Measurements from ENCODE around the gene BMI1. TPM values are rescaled to one million over a fixed set of nuclear protein-coding genes. Genes with fewer than 3 reads are reported as not detected.
A peak's percentile ranks its signal among the peaks of the same experiment; 100 is the strongest.

BMI1 gene
- total RNA-seq, 2 donors from 2014 or later, result 61.4 to 81.1 TPM

DNA sequence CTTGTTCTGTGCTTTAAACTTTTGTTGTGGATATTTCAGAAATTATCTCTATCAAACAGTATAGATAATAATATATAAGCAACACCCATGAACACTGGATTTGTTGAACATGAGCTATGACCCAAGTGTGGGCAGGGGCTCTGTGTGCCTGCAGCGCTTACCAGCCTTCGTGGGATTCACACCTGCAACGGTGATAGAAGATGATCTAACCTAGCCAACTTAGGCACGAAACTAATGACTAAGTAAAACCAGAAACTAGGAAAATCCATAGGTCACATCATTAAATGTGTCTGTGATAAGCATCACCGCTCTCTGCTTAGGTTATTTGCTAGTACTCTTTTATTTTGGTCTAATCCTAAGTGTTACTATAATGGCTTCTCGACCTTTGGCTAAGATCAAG, 42.4 kb downstream of the BMI1 start:
- peaks cover 4% of the 10 kb centered on the region for H3K27me3 Mint-ChIP-seq
- no peak overlapping the region for H3K4me3 Mint-ChIP-seq

GRCh38 chr10:22364407-22365140, 43.7 kb downstream of the BMI1 start:
- H3K9me3 Mint-ChIP-seq, result no peaks in the 10 kb centered on the region
- peaks cover 4% of the 10 kb centered on the region for H3K4me1 Mint-ChIP-seq
- no peaks in the 10 kb centered on the region for H3K36me3 Mint-ChIP-seq (ENCODE audit: low read depth)
- H3K27me3 Mint-ChIP-seq, result peaks cover 4% of the 10 kb centered on the region
- no peak overlapping the region for H3K27ac Mint-ChIP-seq
- H3K4me3 Mint-ChIP-seq, result no peak overlapping the region
- no peak for ATAC-seq (replicated peaks)

More for the DNA sequence above, 42.4 kb downstream of the BMI1 start:
- H3K9me3 Mint-ChIP-seq, result no peaks in the 10 kb centered on the region
- peak; percentile 56 for ATAC-seq (replicated peaks)
- peaks cover 4% of the 10 kb centered on the region for H3K4me1 Mint-ChIP-seq
- no peak overlapping the region for H3K27ac Mint-ChIP-seq
- no peaks in the 10 kb centered on the region for H3K36me3 Mint-ChIP-seq (ENCODE audit: low read depth)

- Mint-ChIP-seq H3K4me3 (no peak overlapping the region), H3K4me1 (peaks cover 4% of the 10 kb centered on the region), H3K27me3 (no peaks in the 10 kb centered on the region), H3K9me3 (no peaks in the 10 kb centered on the region), H3K36me3 (ENCODE audit: low read depth) (no peaks in the 10 kb centered on the region), H3K27ac (no peak overlapping the region)
- no peak for ATAC-seq (replicated peaks)
Observed at GRCh38 chr10:22365233-22365632, 44.3 kb downstream of the BMI1 start.

- ATAC-seq (replicated peaks), result no peak
- Mint-ChIP-seq H3K4me1 (peaks cover 4% of the 10 kb centered on the region), H3K4me3 (no peak overlapping the region), H3K9me3 (no peaks in the 10 kb centered on the region), H3K27me3 (no peaks in the 10 kb centered on the region), H3K36me3 (ENCODE audit: low read depth) (no peaks in the 10 kb centered on the region), H3K27ac (no peak overlapping the region)
Observed at GRCh38 chr10:22365644-22366434, 44.9 kb downstream of the BMI1 start.

- no peak for ATAC-seq (replicated peaks)
- Mint-ChIP-seq H3K4me3 (no peak overlapping the region), H3K27ac (no peak overlapping the region), H3K4me1 (peaks cover 4% of the 10 kb centered on the region), H3K36me3 (ENCODE audit: low read depth) (no peaks in the 10 kb centered on the region), H3K27me3 (no peaks in the 10 kb centered on the region), H3K9me3 (no peaks in the 10 kb centered on the region)
Observed at GRCh38 chr10:22366435-22366703, 45.5 kb downstream of the BMI1 start.

DNA sequence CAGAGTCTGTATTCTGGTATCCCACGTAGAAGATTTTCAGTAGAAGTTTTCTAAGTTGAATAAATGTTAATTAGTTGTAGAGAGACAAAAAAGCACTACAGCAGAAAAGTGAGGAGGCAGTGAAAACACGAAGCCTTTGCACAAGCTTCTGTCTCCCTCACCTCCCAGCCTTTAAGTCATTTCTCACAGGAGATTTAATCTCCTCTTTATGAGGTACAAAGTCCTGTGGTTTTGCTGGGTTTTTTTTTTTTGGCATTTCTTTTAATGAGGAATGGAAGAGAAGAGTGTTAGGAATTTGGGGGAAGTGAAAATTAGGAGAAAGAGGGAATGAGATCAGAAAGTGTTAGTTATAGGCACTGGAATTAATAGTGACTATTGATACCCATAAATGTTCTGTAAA, 45.9 kb downstream of the BMI1 start:
- H3K4me1 Mint-ChIP-seq, result peaks cover 4% of the 10 kb centered on the region
- H3K4me3 Mint-ChIP-seq, result no peak overlapping the region
- no peaks in the 10 kb centered on the region for H3K9me3 Mint-ChIP-seq
- H3K27ac Mint-ChIP-seq, result peak overlapping the region; percentile 55
- H3K27me3 Mint-ChIP-seq, result no peaks in the 10 kb centered on the region
- no peaks in the 10 kb centered on the region for H3K36me3 Mint-ChIP-seq (ENCODE audit: low read depth)
- ATAC-seq (replicated peaks), result no peak

DNA sequence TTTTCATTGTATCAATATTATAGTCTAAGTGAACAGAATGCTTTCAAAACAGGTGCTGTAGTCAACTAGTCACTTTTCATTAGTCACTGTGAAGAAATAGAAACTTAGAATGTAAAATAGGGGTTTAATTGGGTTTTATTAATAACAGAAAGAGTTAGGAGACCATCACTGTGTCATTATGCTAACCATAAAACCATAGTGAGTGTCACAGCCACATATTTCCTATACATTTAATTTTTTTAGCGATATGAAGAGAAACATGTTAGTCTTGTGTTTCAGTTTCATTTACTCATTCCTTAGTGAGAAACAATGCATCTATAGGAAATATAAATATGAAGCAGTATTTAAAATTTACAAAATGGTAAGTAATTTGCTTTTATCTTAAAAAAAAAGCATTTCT, 46.6 kb downstream of the BMI1 start:
- Mint-ChIP-seq H3K36me3 (ENCODE audit: low read depth) (no peaks in the 10 kb centered on the region), H3K27ac (peak overlapping the region; percentile 68), H3K27me3 (no peaks in the 10 kb centered on the region), H3K9me3 (no peaks in the 10 kb centered on the region), H3K4me3 (no peak overlapping the region), H3K4me1 (peaks cover 4% of the 10 kb centered on the region)
- ATAC-seq (replicated peaks), result peak; percentile 75

- Mint-ChIP-seq H3K27me3 (no peaks in the 10 kb centered on the region), H3K4me1 (peaks cover 4% of the 10 kb centered on the region), H3K4me3 (no peak overlapping the region), H3K36me3 (ENCODE audit: low read depth) (no peaks in the 10 kb centered on the region), H3K9me3 (no peaks in the 10 kb centered on the region), H3K27ac (no peak overlapping the region)
- no peak for ATAC-seq (replicated peaks)
Observed at GRCh38 chr10:22368402-22368801, 47.5 kb downstream of the BMI1 start.

DNA sequence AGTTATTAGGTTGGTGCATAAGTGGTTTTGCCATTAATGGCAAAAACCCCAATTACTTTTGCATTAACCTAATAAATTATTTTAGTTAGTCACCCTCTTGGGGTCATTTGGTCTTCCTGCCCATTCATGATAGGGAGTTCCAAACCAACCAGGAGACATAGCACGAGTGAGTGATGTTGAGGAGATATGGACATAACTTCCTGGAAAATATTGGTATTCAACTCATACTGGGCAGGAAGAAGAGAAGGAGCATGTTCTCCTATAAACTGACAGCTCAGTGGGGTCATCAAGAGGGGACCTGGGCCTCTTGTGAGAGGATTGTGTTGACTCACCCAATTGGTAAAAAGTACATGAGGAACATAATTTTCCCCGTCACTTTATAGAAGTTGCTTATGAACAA, 48.1 kb downstream of the BMI1 start:
- Mint-ChIP-seq H3K9me3 (no peaks in the 10 kb centered on the region), H3K27me3 (no peaks in the 10 kb centered on the region), H3K4me3 (no peak overlapping the region), H3K36me3 (ENCODE audit: low read depth) (no peaks in the 10 kb centered on the region), H3K4me1 (peaks cover 4% of the 10 kb centered on the region), H3K27ac (no peak overlapping the region)
- ATAC-seq (replicated peaks), result no peak

DNA sequence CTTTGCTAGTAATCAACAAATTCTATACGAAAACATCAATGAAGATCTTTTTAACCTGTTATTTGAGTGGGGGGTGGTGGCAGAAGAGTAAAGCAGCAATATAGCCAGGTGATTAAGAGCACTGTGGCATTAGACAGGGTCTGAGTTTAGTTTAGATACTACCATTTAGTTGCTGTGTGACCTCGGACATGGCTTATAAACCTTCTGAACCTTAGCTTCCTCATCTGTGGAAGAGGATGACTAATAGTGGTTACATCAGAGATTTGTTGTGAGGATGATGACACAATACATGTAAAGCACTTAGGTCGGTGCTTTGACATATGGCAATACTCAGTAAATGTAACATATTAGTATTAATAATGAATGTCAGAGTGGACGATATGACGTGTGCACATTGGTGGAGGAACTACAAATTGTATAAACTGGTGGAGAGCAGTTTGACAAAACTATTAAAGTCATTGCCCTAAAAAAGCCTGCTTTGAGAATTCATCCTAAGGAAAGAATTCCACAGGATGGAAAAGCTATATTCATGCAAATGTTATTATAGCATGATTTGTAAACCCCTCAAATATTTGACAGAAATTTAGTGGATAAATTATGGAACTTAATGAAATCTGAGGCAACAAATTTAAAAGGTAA, 48.7 kb downstream of the BMI1 start:
- Mint-ChIP-seq H3K9me3 (no peaks in the 10 kb centered on the region), H3K27me3 (no peaks in the 10 kb centered on the region), H3K4me3 (no peak overlapping the region), H3K4me1 (peaks cover 4% of the 10 kb centered on the region), H3K27ac (no peak overlapping the region), H3K36me3 (ENCODE audit: low read depth) (no peaks in the 10 kb centered on the region)
- ATAC-seq (replicated peaks), result peak; percentile 80

DNA sequence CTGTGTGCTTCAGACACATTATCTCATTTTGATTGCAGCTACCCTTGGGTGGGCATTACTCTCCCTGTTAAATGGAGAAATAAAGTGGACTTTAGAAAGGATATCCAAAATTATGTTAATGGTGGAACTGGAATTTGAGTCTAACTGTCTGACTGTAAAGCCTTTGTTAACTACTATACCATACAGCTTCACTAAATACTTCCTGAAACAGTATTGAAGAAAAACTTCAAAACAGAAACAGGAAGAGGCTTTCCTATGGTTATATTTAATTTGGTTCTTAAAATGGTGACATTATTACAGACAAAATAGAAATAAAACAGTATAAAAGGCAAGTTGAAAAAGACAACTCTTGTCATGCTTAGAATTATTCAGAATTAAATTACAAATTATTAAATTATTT, 49.4 kb downstream of the BMI1 start:
- Mint-ChIP-seq H3K36me3 (ENCODE audit: low read depth) (no peaks in the 10 kb centered on the region), H3K27ac (no peak overlapping the region), H3K27me3 (peaks cover 3% of the 10 kb centered on the region), H3K9me3 (no peaks in the 10 kb centered on the region), H3K4me3 (no peak overlapping the region), H3K4me1 (peaks cover 4% of the 10 kb centered on the region)
- no peak for ATAC-seq (replicated peaks)

GRCh38 chr10:22372298-22372697, 51.4 kb downstream of the BMI1 start:
- no peak overlapping the region for H3K4me3 Mint-ChIP-seq
- H3K27ac Mint-ChIP-seq, result no peak overlapping the region
- H3K36me3 Mint-ChIP-seq (ENCODE audit: low read depth), result no peaks in the 10 kb centered on the region
- no peaks in the 10 kb centered on the region for H3K9me3 Mint-ChIP-seq
- H3K27me3 Mint-ChIP-seq, result peaks cover 3% of the 10 kb centered on the region
- peaks cover 4% of the 10 kb centered on the region for H3K4me1 Mint-ChIP-seq
- ATAC-seq (replicated peaks), result no peak

DNA sequence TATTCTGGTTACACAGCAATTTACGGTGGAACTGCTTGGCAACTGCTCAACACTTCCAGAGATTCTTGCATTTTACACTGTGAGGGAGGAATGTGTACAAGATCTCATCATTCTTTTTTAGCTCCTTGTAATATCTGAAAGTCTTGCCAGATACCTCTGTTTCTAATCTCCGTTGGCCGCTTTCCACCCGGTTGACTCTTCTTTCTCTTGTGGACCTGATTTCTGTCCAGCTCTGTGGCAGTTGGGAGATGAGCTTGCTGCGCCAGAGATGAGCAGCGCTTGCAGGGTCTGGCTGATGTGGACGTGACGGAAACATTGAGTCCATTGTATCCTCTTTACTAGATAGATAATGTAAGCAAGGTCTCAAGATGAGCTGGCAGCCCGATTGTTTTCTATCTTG, 52.0 kb downstream of the BMI1 start:
- H3K27ac Mint-ChIP-seq, result no peak overlapping the region
- no peaks in the 10 kb centered on the region for H3K9me3 Mint-ChIP-seq
- H3K27me3 Mint-ChIP-seq, result peaks cover 3% of the 10 kb centered on the region
- peaks cover under 1% of the 10 kb centered on the region for H3K4me1 Mint-ChIP-seq
- ATAC-seq (replicated peaks), result no peak
- H3K4me3 Mint-ChIP-seq, result no peak overlapping the region
- H3K36me3 Mint-ChIP-seq (ENCODE audit: low read depth), result no peaks in the 10 kb centered on the region

DNA sequence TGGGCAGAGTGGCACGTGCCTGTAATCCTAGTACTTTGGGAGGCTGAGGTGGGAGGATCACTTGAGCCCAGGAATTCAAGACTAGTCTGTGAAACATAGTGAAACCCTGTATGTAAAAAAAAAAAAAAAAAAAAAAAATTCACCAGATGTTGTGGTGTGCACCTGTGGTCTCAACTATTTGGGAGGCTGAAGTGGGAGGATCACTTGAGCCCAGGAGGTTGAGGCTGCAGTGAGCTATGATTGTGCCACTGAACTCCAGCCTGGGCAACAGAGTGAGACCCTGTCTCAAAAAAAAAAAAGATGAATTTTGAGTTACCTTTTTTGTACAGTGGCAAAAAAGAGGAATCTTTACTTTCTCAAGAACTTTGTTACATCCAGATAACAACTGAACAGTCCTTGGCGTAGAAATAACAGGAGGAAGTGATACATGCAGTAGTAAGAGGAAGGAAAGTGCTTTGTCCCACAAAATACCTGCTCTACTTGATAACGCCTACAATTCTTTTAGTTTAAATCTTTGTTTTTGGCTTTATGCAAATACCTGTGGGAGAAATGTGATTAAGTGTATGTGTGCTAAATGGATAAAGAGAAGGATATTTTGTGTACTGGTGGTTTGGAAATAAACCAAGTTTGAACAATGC, 53.7 kb downstream of the BMI1 start:
- no peaks in the 10 kb centered on the region for H3K9me3 Mint-ChIP-seq
- peaks cover 9% of the 10 kb centered on the region for H3K4me1 Mint-ChIP-seq
- no peak for ATAC-seq (replicated peaks)
- H3K27me3 Mint-ChIP-seq, result peaks cover 3% of the 10 kb centered on the region
- H3K36me3 Mint-ChIP-seq (ENCODE audit: low read depth), result no peaks in the 10 kb centered on the region
- no peak overlapping the region for H3K4me3 Mint-ChIP-seq
- H3K27ac Mint-ChIP-seq, result no peak overlapping the region
